Measurements from ENCODE around the gene PDE9A. TPM values are rescaled to one million over a fixed set of nuclear protein-coding genes. Genes with fewer than 3 reads are reported as not detected.

PDE9A gene
- total RNA-seq, 4 donors from 2014 or later = 2.4 to 9.0 (median 3.7) TPM

DNA sequence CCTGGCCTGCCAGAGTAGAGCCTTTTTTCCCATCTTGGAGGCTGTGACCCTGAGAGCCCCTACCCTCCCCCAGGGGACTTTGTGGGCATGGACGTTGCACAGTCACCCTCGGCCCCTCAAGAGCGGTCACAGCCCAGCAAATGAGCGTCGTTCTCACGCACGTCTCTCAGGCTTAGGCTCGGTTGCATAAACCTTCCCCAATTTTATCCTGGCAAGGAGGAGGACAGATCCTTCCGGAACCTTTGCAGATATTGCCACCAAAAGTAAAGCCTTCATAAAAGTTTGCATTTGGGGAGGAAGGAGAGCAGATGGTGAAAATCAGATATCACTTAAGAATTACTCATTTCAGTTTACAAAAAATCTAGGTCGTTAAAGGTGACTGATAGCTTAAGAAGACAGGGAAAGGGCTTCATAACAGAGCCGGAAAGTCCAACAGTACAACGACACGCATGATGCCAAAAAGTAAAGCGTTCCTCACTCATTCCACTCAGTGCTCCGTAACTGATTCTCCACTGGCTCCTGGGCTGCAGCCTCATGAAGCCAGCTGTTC is 29.3 kb downstream of the PDE9A start:
- TF ChIP-seq, protein P1, sequence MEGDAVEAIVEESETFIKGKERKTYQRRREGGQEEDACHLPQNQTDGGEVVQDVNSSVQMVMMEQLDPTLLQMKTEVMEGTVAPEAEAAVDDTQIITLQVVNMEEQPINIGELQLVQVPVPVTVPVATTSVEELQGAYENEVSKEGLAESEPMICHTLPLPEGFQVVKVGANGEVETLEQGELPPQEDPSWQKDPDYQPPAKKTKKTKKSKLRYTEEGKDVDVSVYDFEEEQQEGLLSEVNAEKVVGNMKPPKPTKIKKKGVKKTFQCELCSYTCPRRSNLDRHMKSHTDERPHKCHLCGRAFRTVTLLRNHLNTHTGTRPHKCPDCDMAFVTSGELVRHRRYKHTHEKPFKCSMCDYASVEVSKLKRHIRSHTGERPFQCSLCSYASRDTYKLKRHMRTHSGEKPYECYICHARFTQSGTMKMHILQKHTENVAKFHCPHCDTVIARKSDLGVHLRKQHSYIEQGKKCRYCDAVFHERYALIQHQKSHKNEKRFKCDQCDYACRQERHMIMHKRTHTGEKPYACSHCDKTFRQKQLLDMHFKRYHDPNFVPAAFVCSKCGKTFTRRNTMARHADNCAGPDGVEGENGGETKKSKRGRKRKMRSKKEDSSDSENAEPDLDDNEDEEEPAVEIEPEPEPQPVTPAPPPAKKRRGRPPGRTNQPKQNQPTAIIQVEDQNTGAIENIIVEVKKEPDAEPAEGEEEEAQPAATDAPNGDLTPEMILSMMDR (IDR thresholded peaks at IDR 0.05; ENCODE audit: low read depth) = no peak

GRCh38 chr21:42683371-42684108 is 30.1 kb downstream of the PDE9A start:
- TF ChIP-seq, protein P1 (IDR thresholded peaks at IDR 0.05; ENCODE audit: low read depth) = no peak

GRCh38 chr21:42684109-42684916 is 30.9 kb downstream of the PDE9A start:
- TF ChIP-seq, protein P1 (IDR thresholded peaks at IDR 0.05; ENCODE audit: low read depth) = no peak

DNA sequence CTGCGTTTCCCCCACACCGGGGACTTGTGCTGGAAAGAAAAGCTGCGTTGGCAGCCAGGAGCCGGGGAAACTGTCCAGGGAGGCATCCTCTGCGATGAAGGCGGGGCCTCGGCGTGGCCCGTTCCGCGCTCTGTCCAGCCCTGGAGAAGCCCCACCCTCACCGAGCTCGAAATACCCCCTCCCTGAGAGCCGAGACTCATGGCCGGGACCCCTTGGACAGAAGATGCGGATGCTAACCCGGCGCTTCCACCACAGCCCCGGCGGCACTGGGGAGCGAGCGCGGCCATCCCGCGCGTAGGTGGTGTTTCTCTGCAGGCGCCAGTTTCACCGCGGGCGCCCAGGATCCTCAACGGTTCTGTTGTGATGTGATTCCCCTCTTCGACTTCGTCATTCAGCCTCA is 31.6 kb downstream of the PDE9A start:
- TF ChIP-seq, protein P1 (IDR thresholded peaks at IDR 0.05; ENCODE audit: low read depth) = no peak

- TF ChIP-seq, protein P1 (IDR thresholded peaks at IDR 0.05; ENCODE audit: low read depth) = no peak
These were observed 32.6 kb downstream of the PDE9A start for GRCh38 chr21:42685954-42686500.

DNA sequence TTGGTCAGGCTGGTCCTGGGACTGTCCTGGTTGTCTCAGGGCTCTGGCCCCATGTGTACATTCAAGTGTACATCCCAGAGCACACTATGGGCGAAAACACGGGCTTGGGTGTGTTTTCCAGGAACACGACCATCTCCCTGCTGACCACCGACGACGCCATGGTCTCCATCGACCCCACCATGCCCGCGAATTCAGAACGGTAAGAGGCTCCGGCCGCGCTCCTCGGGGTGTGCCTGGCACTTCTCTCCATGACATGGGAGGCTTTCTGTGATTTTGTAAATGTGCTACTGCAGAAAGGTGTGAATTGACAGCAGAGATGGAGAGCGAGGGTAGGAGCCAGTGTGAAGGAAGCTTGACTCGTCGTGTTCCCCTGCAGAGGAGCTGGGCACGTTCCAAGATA is 34.4 kb downstream of the PDE9A start:
- TF ChIP-seq, protein P1 (IDR thresholded peaks at IDR 0.05; ENCODE audit: low read depth) = no peak
